IMR-90 (cell line): ENCODE measurements around the gene PROM2. TPM values are rescaled to one million over a fixed set of nuclear protein-coding genes. Genes with fewer than 3 reads are reported as not detected.

Experiments used
- ATAC-seq: fragments of 200-7000 bp; cut with Tn5 transposase; 2 replicates; pipeline ENCODE4 v1.9.1; 2020; ENCODE audit warnings: low read depth, mild to moderate bottlenecking, moderate library complexity
- BruUV-seq: library from RNA; stranded (reverse); fragments of 400-500 nt; replicated peaks from 2 replicates; lab custom pipeline; 2021; lab: Mats Ljungman, UMichigan
- CTCF ChIA-PET: fragments of 300-600 bp; formaldehyde crosslinking; extraction: SDS; loops from one replicate; lab custom pipeline; 2021; ENCODE audit warnings: antibody characterized with exemption; lab: Yijun Ruan, JAX
- POLR2A ChIA-PET: fragments of 300-600 bp; sonication (Branson Sonifier 250); formaldehyde crosslinking; loops from one replicate; lab custom pipeline; 2022; ENCODE audit warnings: antibody characterized with exemption; ENCODE audit not compliant: unreplicated experiment; lab: Charles Lee
- DNase-seq: peaks from one replicate; pipeline ENCODE4 v3.0.0; 2013
- H2AFZ ChIP-seq: replicated peaks from 2 replicates; pipeline ENCODE3; 2013; ENCODE audit warnings: low read length, mild to moderate bottlenecking; ENCODE audit not compliant: poor library complexity
- H2AK5ac ChIP-seq: 2 replicates; pipeline ENCODE4 v1.6.1; 2013; ENCODE audit warnings: low read depth, low read length, inconsistent platforms
- H2AK9ac ChIP-seq: replicated peaks from 2 replicates; pipeline ENCODE3; 2013; ENCODE audit warnings: mild to moderate bottlenecking, low read depth, low read length, moderate library complexity; ENCODE audit not compliant: poor library complexity
- H2BK120ac ChIP-seq: 2 replicates; pipeline ENCODE4 v1.6.1; 2013; ENCODE audit warnings: low read depth, low read length, inconsistent platforms
- H2BK15ac ChIP-seq: 3 replicates; pipeline ENCODE4 v1.6.1; 2013; ENCODE audit warnings: low read depth, low read length, inconsistent platforms
- H2BK20ac ChIP-seq: 2 replicates; pipeline ENCODE4 v1.6.1; 2013; ENCODE audit warnings: low read depth, mild to moderate bottlenecking, inconsistent platforms, low read length, moderate library complexity
- H2BK5ac ChIP-seq: 2 replicates; pipeline ENCODE4 v1.6.1; 2013; ENCODE audit warnings: mild to moderate bottlenecking, low read depth, low read length, inconsistent platforms; ENCODE audit not compliant: poor library complexity, severe bottlenecking
- H3K14ac ChIP-seq: replicated peaks from 2 replicates; pipeline ENCODE4 v1.6.1; 2013; ENCODE audit warnings: low read depth, low read length, inconsistent platforms
- H3K18ac ChIP-seq: 2 replicates; pipeline ENCODE4 v1.6.1; 2013; ENCODE audit warnings: low read depth, low read length, control low read depth
- H3K23ac ChIP-seq: 2 replicates; pipeline ENCODE4 v1.6.1; 2013; ENCODE audit warnings: low read depth, low read length, inconsistent platforms
- H3K27ac ChIP-seq: 2 replicates; pipeline ENCODE4 v1.5.1; 2013; ENCODE audit warnings: mild to moderate bottlenecking, control low read depth, low read length; ENCODE audit not compliant: insufficient read depth
- H3K27me3 ChIP-seq: 2 replicates; pipeline ENCODE4 v1.6.1; 2013; ENCODE audit warnings: low read length; ENCODE audit not compliant: control insufficient read depth, insufficient read depth
- H3K36me3 ChIP-seq: 2 replicates; pipeline ENCODE4 v1.6.1; 2013; ENCODE audit warnings: low read length, mixed read lengths; ENCODE audit not compliant: control insufficient read depth, insufficient read depth
- H3K4ac ChIP-seq: 2 replicates; pipeline ENCODE4 v1.6.1; 2013; ENCODE audit warnings: low read depth, low read length, inconsistent platforms
- H3K4me1 ChIP-seq: 2 replicates; pipeline ENCODE4 v1.6.1; 2013; ENCODE audit warnings: low read length, mixed read lengths; ENCODE audit not compliant: control insufficient read depth, insufficient read depth
- H3K4me2 ChIP-seq: 2 replicates; pipeline ENCODE4 v1.6.1; 2013; ENCODE audit warnings: low read depth, mild to moderate bottlenecking, control low read depth, low read length, moderate library complexity
- H3K4me3 ChIP-seq: 2 replicates; pipeline ENCODE4 v1.5.1; 2013; ENCODE audit warnings: low read depth, mild to moderate bottlenecking, control low read depth, low read length, moderate library complexity; ENCODE audit not compliant: insufficient read depth
- H3K56ac ChIP-seq: 2 replicates; pipeline ENCODE4 v1.6.1; 2013; ENCODE audit warnings: low read length, inconsistent platforms; ENCODE audit not compliant: insufficient read depth; ENCODE audit errors: extremely low read depth
- H3K79me1 ChIP-seq, 2 experiments: 2 replicates each; pipeline ENCODE4 v1.6.1; 2013; ENCODE audit warnings: low read length in 2 of 2, inconsistent platforms in 1 of 2, low read depth in 1 of 2
- H3K9ac ChIP-seq: 2 replicates; pipeline ENCODE4 v1.6.1; 2013; ENCODE audit warnings: low read depth, low read length, control low read depth
- H3K9me1 ChIP-seq: 2 replicates; pipeline ENCODE4 v1.6.1; 2013; ENCODE audit warnings: low read length, inconsistent platforms; ENCODE audit not compliant: insufficient read depth
- H3K9me3 ChIP-seq: 2 replicates; pipeline ENCODE4 v1.6.1; 2013; ENCODE audit warnings: low read length; ENCODE audit not compliant: control insufficient read depth, insufficient read depth
- H4K20me1 ChIP-seq: 2 replicates; pipeline ENCODE4 v1.6.1; 2013; ENCODE audit warnings: low read length, inconsistent platforms; ENCODE audit not compliant: insufficient read depth
- H4K5ac ChIP-seq: 2 replicates; pipeline ENCODE4 v1.6.1; 2013; ENCODE audit warnings: mild to moderate bottlenecking, low read depth, low read length, control low read depth
- H4K8ac ChIP-seq, 2 experiments: 2 replicates each; pipeline ENCODE4 v1.6.1; 2013; ENCODE audit warnings: low read depth in 2 of 2, low read length in 2 of 2, control low read depth in 1 of 2, inconsistent platforms in 1 of 2
- H4K91ac ChIP-seq: 2 replicates; pipeline ENCODE4 v1.6.1; 2013; ENCODE audit warnings: low read depth, low read length, inconsistent platforms; ENCODE audit not compliant: insufficient read depth
- CEBPB ChIP-seq: IDR thresholded peaks from 2 replicates; pipeline ENCODE4 v1.6.1; 2012; ENCODE audit warnings: low read depth, low read length, improper control_type of control experiment
- CHD1 ChIP-seq: IDR thresholded peaks from 2 replicates; pipeline ENCODE4 v1.6.1; 2012; ENCODE audit warnings: low read depth, low read length, improper control_type of control experiment
- ELK1 ChIP-seq: fragments of 150-350 bp; IDR thresholded peaks from 2 replicates; pipeline ENCODE4 v1.6.1; 2016; ENCODE audit warnings: low read depth, mild to moderate bottlenecking, low read length, moderate library complexity, borderline replicate concordance
- FOS ChIP-seq: fragments of 150-350 bp; IDR thresholded peaks from 2 replicates; pipeline ENCODE4 v1.6.1; 2016; ENCODE audit warnings: low read depth, low read length
- MAFK ChIP-seq: IDR thresholded peaks from 2 replicates; pipeline ENCODE4 v1.6.1; 2012; ENCODE audit warnings: low read depth, low read length, improper control_type of control experiment
- POLR2A ChIP-seq: IDR thresholded peaks from 2 replicates; pipeline ENCODE4 v1.6.1; 2012; ENCODE audit warnings: mild to moderate bottlenecking, low read depth, low read length
- RAD21 ChIP-seq: IDR thresholded peaks from 2 replicates; pipeline ENCODE4 v1.6.1; 2012; ENCODE audit warnings: low read length, improper control_type of control experiment
- RFX5 ChIP-seq: IDR thresholded peaks from 2 replicates; pipeline ENCODE4 v1.8.0; 2012; ENCODE audit warnings: low read depth, mild to moderate bottlenecking, low read length, moderate library complexity
- WGBS, 2 experiments: methylation state at CpG; one replicate each; pipeline versions ENCODE4 v1.1.5 to v1.1.7; 2013; ENCODE audit warnings: missing lambda C conversion rate in 2 of 2; ENCODE audit not compliant: insufficient read length in 1 of 2; ENCODE audit errors: extremely low coverage in 2 of 2; 5-methylcytosine and 5-hydroxymethylcytosine counted together
- dilution Hi-C: fragments of 300-500 bp; cut with HindIII; formaldehyde crosslinking; loops from one replicate; pipeline ENCODE4 v1.14.3; 2018; ENCODE audit warnings: low sequenced_read_pairs; ENCODE audit not compliant: unreplicated experiment
- in situ Hi-C: fragments of 300-500 bp; cut with MboI; formaldehyde crosslinking; loops from 3 replicates; pipeline ENCODE4 v1.14.3; 2019; ENCODE audit warnings: low sequenced_read_pairs, inconsistent platforms, mixed read lengths
- intact Hi-C: fragments of 100-400 bp; cut with micrococcal nuclease; formaldehyde crosslinking; loops from 2 replicates; pipeline ENCODE4 v1.10.0; 2022
- polyA plus RNA-seq, 3 experiments: library from polyadenylated mRNA; depleted of rRNA; stranded (reverse); fragments of >200 nt; gene quantifications; 2 replicates each; pipeline ENCODE4 v1.2.3, GENCODE V29; 2012; ENCODE audit warnings: low replicate concordance in 1 of 3
- total RNA-seq: library from RNA; depleted of rRNA; stranded (reverse); fragments of >200 nt; gene quantifications from 2 replicates; pipeline ENCODE4 v1.2.3, GENCODE V29; 2012

Gene PROM2
- total and polyA plus RNA-seq, 2 of the 4 experiments (the other 2 are of a cell fraction): 0.26 TPM; not detected in 1

- no peak for TF ChIP-seq MAFK
Measured at GRCh38 chr2:95325590-95326432, 51.6 kb downstream of the PROM2 start (continued).

GRCh38 chr2:95326433-95327140, 52.3 kb downstream of the PROM2 start:
- Histone ChIP-seq H2BK5ac (no peak overlapping the region), H4K8ac (no peak overlapping the region), H3K27ac (no peak overlapping the region), H4K20me1 (no peaks in the 10 kb centered on the region), H2AFZ (no peak overlapping the region), H3K4me1 (peaks cover 3% of the 10 kb centered on the region; the same call in 1 of the 2 replicates), H3K9ac (no peak overlapping the region), H2BK120ac (no peak overlapping the region), H3K23ac (no peak overlapping the region), H3K9me3 (no peaks in the 10 kb centered on the region), H4K5ac (no peak overlapping the region), H2BK15ac (no peak overlapping the region), H3K36me3 (no peaks in the 10 kb centered on the region), H3K4me2 (no peak overlapping the region), H3K14ac (no peak overlapping the region), H3K79me1 (no peaks in the 10 kb centered on the region), H3K27me3 (no peaks in the 10 kb centered on the region; the same call in 1 of the 2 replicates), H3K4ac (no peak overlapping the region), H2AK5ac (no peak overlapping the region), H2AK9ac (no peak overlapping the region), H3K18ac (no peak overlapping the region), H3K9me1 (no peaks in the 10 kb centered on the region), H3K4me3 (no peak overlapping the region), H3K56ac (no peak overlapping the region), H4K91ac (no peak overlapping the region), H2BK20ac (no peak overlapping the region)
- ATAC-seq (no peak), DNase-seq (no peak)
- intact Hi-C loops: no loop called here
- BruUV-seq: no TSS peak
- TF ChIP-seq RFX5: no peak
- no peak for TF ChIP-seq POLR2A
- no peak for TF ChIP-seq MAFK
- TF ChIP-seq ELK1: no peak
- TF ChIP-seq CHD1: no peak
- TF ChIP-seq FOS: no peak
- TF ChIP-seq CEBPB: no peak
- TF ChIP-seq RAD21: no peak
- WGBS, 2 experiments: 90% methylated on average over 13 of the region's 30 CpGs; no CpG with 5 or more reads in 1 of the 2 experiments
- dilution Hi-C loops: no loop called here
- POLR2A ChIA-PET: no interaction called here
- CTCF ChIA-PET: no interaction called here
- in situ Hi-C loops: no loop called here
